Measurements from ENCODE around the gene HEG1.
"Not testable (repeated sequence)": the region's sequence is repeated elsewhere in the genome, so short reads cannot be mapped to it uniquely, and the experiment has no call there.

The HEG1 gene

GRCh38 chr3:124978627-124979026 is 77.2 kb downstream of the HEG1 start:
- no peak for DNase-seq

- no peak for DNase-seq
Observed at GRCh38 chr3:124976383-124976782, 79.4 kb downstream of the HEG1 start.

GRCh38 chr3:124974691-124975090 is 81.1 kb downstream of the HEG1 start:
- no peak for DNase-seq

- no peak for DNase-seq
Observed at GRCh38 chr3:124973290-124973689, 82.5 kb downstream of the HEG1 start.

DNA sequence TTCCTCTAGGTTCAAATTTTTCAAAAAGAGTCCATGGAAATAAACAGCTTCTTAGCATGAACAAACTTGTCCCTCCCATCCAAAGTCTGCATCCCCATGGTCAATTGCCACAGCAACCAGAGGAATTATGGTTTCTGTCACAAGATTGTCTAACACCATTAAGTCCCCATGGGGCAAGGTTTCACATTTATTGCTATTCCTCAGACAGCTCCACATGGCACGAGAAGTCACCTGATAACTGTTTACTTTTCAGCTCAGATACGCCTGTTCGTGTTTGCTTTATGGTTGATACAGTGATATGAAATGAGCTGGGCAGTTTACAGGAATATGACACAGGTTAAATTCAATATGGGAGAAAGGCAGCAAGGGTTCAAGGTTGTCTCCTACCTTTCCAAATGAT is 83.3 kb downstream of the HEG1 start:
- no peak for DNase-seq

GRCh38 chr3:124969963-124970722 is 85.7 kb downstream of the HEG1 start:
- no peak for DNase-seq

- DNase-seq, result no peak
Observed at GRCh38 chr3:124969190-124969589, 86.6 kb downstream of the HEG1 start.

DNA sequence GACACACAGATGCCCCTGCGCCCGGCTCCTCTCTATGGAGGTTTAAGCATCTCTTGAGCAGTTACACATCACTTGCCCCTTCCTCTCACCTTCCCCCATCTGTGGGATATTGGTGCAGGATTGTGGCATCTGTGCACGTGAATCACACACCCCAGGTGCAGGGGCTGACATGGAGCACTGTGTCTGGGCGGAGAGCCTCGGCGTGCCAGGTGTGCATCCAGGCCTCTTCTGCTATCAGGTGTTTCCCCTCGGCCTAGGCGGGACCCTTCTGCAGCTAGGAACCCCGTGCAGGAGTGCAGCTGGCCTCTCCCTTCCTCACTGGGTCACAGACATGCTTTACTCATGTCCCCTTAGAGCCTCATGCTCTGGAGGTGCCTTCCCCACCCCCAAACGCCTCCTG is 87.8 kb downstream of the HEG1 start:
- no peak for DNase-seq

GRCh38 chr3:124966521-124967445 is 89.0 kb downstream of the HEG1 start:
- no peak for DNase-seq

- no peak for DNase-seq
Observed at GRCh38 chr3:124965413-124965812, 90.4 kb downstream of the HEG1 start.

GRCh38 chr3:124964387-124964786 is 91.4 kb downstream of the HEG1 start:
- DNase-seq, result no peak

GRCh38 chr3:124963755-124964154 is 92.0 kb downstream of the HEG1 start:
- DNase-seq, result no peak

- DNase-seq, result no peak
Observed at GRCh38 chr3:124962403-124962940, 93.3 kb downstream of the HEG1 start.

GRCh38 chr3:124960698-124961097 is 95.1 kb downstream of the HEG1 start:
- DNase-seq, result no peak

DNA sequence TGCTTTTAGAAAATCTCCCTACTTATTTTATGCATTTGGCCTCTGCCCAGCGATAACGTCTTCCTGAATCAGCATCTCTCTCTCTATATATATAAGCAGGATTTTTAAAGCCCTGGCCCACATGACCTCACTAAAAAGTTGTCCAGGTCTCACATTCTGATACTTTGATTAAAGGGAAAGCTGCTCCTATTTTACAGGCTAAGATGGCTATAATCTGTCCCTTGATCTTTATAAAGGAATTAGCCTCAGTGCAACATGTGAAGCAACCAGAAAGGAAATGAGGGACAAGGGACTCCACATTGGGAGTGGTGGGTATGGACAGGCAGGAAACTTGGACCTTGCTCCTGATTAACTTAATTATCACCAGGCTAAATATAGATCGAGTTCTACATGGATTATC is 95.7 kb downstream of the HEG1 start:
- DNase-seq, result no peak

DNA sequence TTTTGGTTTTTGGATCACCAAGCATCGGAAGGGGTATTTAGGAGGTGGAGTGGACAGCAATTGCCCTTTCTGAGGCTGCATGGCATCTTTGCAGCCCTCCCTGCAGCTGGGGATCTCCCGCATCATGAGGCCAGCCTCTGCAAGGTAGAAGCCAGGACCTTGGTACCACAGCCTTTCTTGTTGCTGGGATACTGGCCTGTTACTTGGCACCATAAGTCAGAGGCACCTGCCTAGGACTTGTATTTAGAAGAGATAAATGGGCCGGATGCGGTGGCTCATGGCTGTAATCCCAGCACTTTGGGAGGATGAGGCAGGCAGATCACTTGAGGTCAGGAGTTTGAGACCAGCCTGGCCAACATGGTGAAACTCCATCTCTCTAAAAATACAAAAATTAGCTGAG is 97.8 kb downstream of the HEG1 start:
- DNase-seq, result not testable (repeated sequence)

GRCh38 chr3:124952282-124952855 is 103.4 kb downstream of the HEG1 start:
- DNase-seq, result no peak

GRCh38 chr3:124951511-124952281 is 104.1 kb downstream of the HEG1 start:
- DNase-seq, result no peak

DNA sequence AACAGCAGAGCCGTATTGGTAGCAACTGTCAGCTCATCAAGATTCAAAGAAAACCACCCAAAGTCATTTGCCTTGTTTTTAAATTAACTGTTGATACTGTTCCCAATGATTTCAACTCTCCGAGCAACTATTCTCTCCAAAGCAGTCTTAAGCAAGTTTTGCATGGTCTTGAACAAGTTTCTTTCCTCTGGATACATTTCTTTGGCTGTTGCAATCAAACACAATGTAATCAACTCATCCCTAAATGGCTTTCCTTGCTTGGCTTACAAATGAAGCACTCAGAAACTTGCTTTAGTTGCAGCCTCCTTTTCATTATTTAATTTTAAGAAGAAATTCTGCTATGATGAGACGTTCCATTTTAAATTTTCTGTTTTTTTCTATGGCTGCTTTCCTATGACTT is 105.8 kb downstream of the HEG1 start:
- DNase-seq, result no peak

GRCh38 chr3:124942613-124943012 is 113.2 kb downstream of the HEG1 start:
- no peak for DNase-seq

DNA sequence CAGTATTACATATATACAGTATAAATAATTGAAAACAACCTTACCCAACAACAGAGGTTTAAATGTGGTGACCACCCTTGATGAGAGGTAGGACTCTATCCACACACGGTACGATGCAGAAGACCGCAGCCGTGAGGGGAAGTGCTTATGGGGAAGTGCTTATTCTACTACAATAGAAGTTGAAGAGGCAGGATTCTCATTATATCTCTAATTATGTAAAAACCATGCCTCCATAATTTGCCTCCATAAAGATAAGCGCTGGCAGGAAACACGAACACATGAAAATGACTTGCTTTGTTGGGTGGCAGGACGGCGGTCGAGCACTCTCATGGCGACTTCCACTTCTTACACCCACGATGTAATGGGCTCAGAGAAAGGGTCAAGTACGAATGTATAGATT is 114.0 kb downstream of the HEG1 start:
- DNase-seq, result no peak

DNA sequence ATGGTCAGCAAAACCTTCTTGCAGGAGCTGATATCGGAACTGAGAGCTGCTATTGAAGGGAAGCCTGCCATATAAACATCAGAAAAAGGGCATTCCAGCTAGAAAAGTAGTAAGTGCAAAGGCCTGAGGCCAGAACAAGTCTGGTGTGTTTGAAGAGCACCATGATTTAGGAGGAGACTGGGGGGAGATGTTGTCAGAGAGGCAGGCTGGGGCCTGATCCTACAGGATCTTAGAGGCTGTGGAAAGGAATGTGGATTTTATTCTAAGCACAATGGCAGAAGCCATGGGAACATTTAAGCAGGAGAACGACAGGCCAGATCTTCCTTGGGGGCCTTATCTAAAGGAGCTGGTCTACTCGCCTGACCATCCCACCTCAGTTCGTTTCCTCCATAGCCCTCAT is 116.1 kb downstream of the HEG1 start:
- no peak for DNase-seq

GRCh38 chr3:124938896-124939295 is 116.9 kb downstream of the HEG1 start:
- DNase-seq, result no peak

Measured in 8988T (cell line).